AG09319 (cell line): ENCODE results near the gene OXER1.

Source experiments
- DNase-seq: peaks from one replicate; pipeline ENCODE4 v3.0.0-alpha.2; 2010; ENCODE audit warnings: low read depth; ENCODE audit errors: extremely low read depth
- CTCF ChIP-seq: IDR thresholded peaks from 2 replicates; pipeline ENCODE4 v1.5.1; 2011; ENCODE audit warnings: low read depth, mild to moderate bottlenecking, inconsistent platforms, low read length, moderate library complexity

The OXER1 gene

GRCh38 chr2:42793334-42794270 lies 29.7 kb upstream of the OXER1 start:
- no peak for TF ChIP-seq CTCF
- no peak for DNase-seq

DNA sequence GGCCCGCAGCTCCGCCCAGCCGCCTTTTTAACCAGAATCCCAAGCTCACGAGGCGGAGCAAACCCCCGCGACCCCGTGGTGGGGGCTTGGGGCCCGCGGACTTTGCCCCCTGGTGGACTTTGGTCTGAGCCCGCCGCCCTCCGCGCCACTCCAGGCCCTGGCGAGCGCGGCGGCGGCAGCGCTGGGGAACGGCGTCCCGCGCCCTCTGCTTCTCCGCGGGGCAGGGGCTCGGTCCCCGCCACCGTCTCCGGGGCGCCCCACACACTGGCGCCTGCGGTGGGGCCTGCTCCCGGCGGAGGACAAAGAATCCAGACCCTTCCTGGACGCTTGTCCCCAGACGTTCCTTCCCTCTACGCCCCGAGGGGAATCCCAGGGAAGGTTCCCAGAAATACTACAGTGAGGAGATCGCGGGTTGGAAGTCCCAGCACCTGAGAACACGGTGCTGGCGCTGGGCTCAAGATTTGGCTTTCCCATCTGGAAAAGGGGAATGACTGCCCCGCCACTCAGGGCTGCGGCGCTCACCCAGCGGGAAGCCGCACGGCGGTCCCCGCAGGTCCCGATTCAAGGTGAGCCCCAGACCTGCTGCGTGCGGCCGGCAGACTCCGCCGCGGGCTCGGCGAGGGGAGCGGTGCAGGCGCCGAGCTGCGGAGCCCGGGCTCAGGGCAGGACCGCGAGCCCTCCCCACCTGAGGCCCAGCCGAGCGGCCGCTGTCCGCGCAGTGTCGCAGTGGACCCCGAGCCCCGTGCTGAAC lies 28.8 kb upstream of the OXER1 start, which contains the start of gene HAAO:
HAAO (minus strand) TSS at position 1 of the 751 bp plus-strand sequence. CDS start 47 bp downstream, outside the sequence.
- DNase-seq = no peak

DNA sequence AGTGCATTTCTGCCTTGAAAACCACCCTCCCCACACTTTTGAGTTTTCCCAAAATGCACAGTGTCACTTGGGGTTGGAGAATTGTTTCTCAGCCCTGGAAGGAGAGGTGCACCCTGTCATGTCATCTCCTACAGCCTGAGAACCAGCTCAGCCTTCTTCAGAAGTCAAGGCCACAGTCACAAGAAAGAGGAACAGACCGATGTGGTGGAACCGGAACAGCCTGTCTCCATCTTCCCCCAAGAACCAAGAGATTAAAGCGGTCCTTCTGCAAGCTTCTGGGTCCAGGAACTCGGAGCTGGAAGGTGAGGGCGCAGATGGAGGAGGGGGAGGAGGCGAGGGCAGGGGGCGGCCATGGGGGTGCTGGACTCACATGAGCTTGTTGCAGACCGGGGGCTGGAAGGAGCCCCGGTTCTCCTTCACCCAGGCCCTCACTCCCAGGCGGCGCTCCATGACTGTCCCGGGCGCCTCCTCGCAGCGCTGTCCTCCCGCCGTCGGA lies 28.2 kb upstream of the OXER1 start:
- no peak for TF ChIP-seq CTCF
- no peak for DNase-seq

More for the DNA sequence above, 28.8 kb upstream of the OXER1 start, which contains the start of gene HAAO:
- TF ChIP-seq CTCF = no peak

- TF ChIP-seq CTCF = no peak
- DNase-seq = no peak
Observed at GRCh38 chr2:42791606-42792005, 27.7 kb upstream of the OXER1 start.

- DNase-seq = no peak
- TF ChIP-seq CTCF = no peak
Observed at GRCh38 chr2:42789751-42790150, 25.8 kb upstream of the OXER1 start.

- no peak for TF ChIP-seq CTCF
- DNase-seq = no peak
Observed at GRCh38 chr2:42788882-42789281, 24.9 kb upstream of the OXER1 start.

DNA sequence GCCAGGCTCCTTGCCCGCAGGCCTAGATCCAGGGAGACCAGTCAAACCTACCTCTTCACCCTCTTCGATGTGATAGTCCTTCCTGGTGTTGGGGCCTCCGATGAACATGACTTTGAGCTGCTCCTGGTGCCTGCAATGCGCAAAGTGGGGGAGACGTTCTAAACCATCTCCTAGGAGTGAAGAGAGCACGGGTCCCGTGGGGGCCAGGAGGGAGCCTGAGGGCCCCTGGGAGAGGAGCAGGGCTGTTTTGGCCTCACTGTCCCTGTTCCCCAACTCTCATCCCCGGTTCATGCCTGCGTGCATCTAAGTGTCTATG lies 24.5 kb upstream of the OXER1 start:
- TF ChIP-seq CTCF = no peak
- no peak for DNase-seq
